Measurements from ENCODE around the gene FGF7.

- no peak for TF ChIP-seq CTCF (conservative IDR thresholded peaks at IDR 0.05; ENCODE audit: low read depth in 2 of 2)
- TF ChIP-seq POLR2AphosphoS5 (IDR thresholded peaks at IDR 0.05; ENCODE audit: low read depth), result no peak
- no peak for TF ChIP-seq EZH2phosphoT487 (IDR thresholded peaks at IDR 0.05; ENCODE audit: unreplicated experiment)
- TF ChIP-seq JUNB (IDR thresholded peaks at IDR 0.05; ENCODE audit: unreplicated experiment), result no peak
- no peak for TF ChIP-seq EZH2 (IDR thresholded peaks at IDR 0.05; ENCODE audit: low read depth, unreplicated experiment)
- TF ChIP-seq ZNF331 (CRISPR knock-in tag; IDR thresholded peaks at IDR 0.05; ENCODE audit: low read depth), result no peak
- TF ChIP-seq REST (IDR thresholded peaks at IDR 0.05; ENCODE audit: unreplicated experiment), result no peak
- no peak for TF ChIP-seq CREB1 (CRISPR knock-in tag; IDR thresholded peaks at IDR 0.05; ENCODE audit: low read depth)
- no peak for TF ChIP-seq ZNF462 (CRISPR knock-in tag; IDR thresholded peaks at IDR 0.05)
- TF ChIP-seq STAT1 (IDR thresholded peaks at IDR 0.05; ENCODE audit: unreplicated experiment), result no peak
- TF ChIP-seq ETS1 (IDR thresholded peaks at IDR 0.05), result no peak
These were observed 39.3 kb downstream of the FGF7 start for GRCh38 chr15:49462232-49462844.
